ENCODE measurements around the gene MN1.
"Not testable (repeated sequence)": the region's sequence is repeated elsewhere in the genome, so short reads cannot be mapped to it uniquely, and the experiment has no call there.

MN1 gene

GRCh38 chr22:27747396-27748221, 53.9 kb downstream of the MN1 start:
- no peak for DNase-seq (ENCODE audit: low spot score)
- in situ Hi-C loops (cut with MboI; ENCODE audit: low sequenced_read_pairs, unreplicated experiment), result no loop called here
- no peak for TF ChIP-seq CTCF (IDR thresholded peaks at IDR 0.05; ENCODE audit: borderline replicate concordance, control extremely low read depth, extremely low read depth, insufficient read depth, missing control alignments)

GRCh38 chr22:27746918-27747317, 54.6 kb downstream of the MN1 start:
- in situ Hi-C loops (cut with MboI; ENCODE audit: low sequenced_read_pairs, unreplicated experiment), result no loop called here
- no peak for TF ChIP-seq CTCF (IDR thresholded peaks at IDR 0.05; ENCODE audit: borderline replicate concordance, control extremely low read depth, extremely low read depth, insufficient read depth, missing control alignments)

GRCh38 chr22:27745809-27746208, 55.7 kb downstream of the MN1 start:
- no peak for DNase-seq (ENCODE audit: low spot score)
- in situ Hi-C loops (cut with MboI; ENCODE audit: low sequenced_read_pairs, unreplicated experiment), result no loop called here
- TF ChIP-seq CTCF (IDR thresholded peaks at IDR 0.05; ENCODE audit: borderline replicate concordance, control extremely low read depth, extremely low read depth, insufficient read depth, missing control alignments), result no peak

More at GRCh38 chr22:27746918-27747317, 54.6 kb downstream of the MN1 start:
- DNase-seq (ENCODE audit: low spot score), result no peak

GRCh38 chr22:27745154-27745553, 56.4 kb downstream of the MN1 start:
- in situ Hi-C loops (cut with MboI; ENCODE audit: low sequenced_read_pairs, unreplicated experiment), result no loop called here
- DNase-seq (ENCODE audit: low spot score), result no peak
- no peak for TF ChIP-seq CTCF (IDR thresholded peaks at IDR 0.05; ENCODE audit: borderline replicate concordance, control extremely low read depth, extremely low read depth, insufficient read depth, missing control alignments)

GRCh38 chr22:27744078-27744477, 57.5 kb downstream of the MN1 start:
- DNase-seq (ENCODE audit: low spot score); in situ Hi-C loops (cut with MboI; ENCODE audit: low sequenced_read_pairs, unreplicated experiment): not testable (repeated sequence)

- in situ Hi-C loops (cut with MboI; ENCODE audit: low sequenced_read_pairs, unreplicated experiment), result no loop called here
- no peak for TF ChIP-seq CTCF (IDR thresholded peaks at IDR 0.05; ENCODE audit: borderline replicate concordance, control extremely low read depth, extremely low read depth, insufficient read depth, missing control alignments)
- no peak for DNase-seq (ENCODE audit: low spot score)
Observed at GRCh38 chr22:27740202-27740748, 61.3 kb downstream of the MN1 start.

- no peak for TF ChIP-seq CTCF (IDR thresholded peaks at IDR 0.05; ENCODE audit: borderline replicate concordance, control extremely low read depth, extremely low read depth, insufficient read depth, missing control alignments)
- no peak for DNase-seq (ENCODE audit: low spot score)
- in situ Hi-C loops (cut with MboI; ENCODE audit: low sequenced_read_pairs, unreplicated experiment), result no loop called here
Observed at GRCh38 chr22:27737521-27737920, 64.0 kb downstream of the MN1 start.
